CD4-positive, alpha-beta T cell treated with Interleukin-6 at 100 ng/mL for 8 hours (primary cell): Measurements from ENCODE around the gene GSG1L.

Experiments used
- DNase-seq: peaks from one replicate; pipeline ENCODE4 v3.0.0-alpha.2; 2020; ENCODE audit warnings: mixed read lengths, low spot score

Gene GSG1L

DNA sequence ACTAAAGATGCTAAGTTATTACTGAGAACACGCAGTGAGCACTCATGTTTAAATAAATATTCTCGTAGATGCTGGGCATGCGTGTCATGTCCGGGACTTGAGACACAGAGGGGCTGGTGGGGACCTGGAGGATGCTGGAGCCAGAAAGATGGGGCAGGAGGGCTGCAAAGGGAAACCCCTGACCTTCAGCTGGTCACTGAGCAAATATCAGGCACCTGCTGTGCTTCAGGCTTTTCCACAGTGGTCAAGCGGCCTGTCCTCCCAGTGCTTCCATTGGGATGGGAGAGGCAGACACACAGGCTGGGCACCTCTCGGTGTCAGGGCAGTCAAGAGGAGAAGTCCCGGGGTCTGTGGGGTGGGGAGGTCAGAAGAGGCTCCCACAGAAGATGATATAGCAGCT, 211.4 kb downstream of the GSG1L start:
- DNase-seq, result no peak

DNA sequence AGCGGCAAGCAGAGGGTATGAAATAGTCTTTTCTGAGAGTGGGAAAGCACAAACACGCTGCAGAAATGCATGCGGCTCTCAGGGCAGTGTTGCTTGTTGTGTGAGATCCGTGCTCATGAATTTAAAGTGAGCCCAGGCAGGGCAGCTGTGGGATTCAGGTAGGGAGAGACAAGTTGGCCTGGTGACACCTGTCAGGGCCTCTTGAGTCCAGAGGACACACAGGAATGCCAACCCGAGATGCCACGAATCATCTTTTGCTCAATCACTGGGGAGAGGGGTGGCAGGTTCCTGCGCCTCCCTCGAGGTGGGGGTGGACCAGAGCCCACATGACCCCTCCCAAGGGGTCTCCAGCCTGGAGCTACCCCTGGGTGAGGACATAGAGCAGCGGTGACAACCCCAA, 211.9 kb downstream of the GSG1L start:
- no peak for DNase-seq

DNA sequence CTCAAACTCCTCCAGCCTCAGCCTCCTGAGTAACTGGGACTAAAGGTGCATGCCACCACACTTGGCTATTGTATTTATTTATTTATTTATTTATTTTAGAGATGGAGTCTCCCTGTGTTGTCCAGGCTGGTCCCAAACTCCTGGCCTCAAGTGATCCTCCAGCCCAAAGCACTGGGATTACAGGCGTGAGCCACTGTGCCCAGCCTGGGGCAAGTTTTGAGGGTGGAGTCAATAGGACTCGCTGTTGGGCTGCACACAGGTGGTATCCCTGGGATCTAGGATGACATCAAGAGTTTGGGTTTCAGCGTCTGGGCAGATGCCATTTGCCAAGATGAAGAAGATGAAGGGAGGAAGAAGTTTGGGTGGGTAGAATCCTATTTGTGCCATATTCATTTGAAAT, 213.9 kb downstream of the GSG1L start:
- DNase-seq, result no peak

DNA sequence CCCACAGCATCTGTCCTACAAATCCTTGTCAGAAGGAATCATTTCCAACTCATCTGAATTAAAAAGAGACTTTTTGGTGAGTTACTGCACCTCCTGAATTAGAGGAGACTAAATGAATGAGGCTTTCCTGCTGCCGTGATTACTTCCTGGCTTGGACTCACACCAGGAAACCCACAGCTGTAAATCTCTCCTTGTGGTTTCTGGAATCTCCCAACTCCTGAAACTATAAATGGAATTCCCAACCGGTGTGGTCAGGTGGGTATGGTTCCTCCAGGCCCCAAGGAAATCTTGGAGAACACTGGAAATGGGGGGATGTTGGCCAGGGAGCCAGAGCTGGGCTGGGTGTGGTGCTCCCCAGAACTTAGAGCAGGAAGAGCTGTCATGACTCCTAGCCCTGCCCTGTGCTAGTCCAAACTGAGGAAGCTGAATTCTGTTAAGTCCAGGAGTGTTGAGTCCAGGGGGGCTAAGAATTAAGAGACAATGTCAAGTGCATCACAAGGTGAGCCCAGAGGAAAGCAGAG, 216.4 kb downstream of the GSG1L start:
- DNase-seq, result no peak

DNA sequence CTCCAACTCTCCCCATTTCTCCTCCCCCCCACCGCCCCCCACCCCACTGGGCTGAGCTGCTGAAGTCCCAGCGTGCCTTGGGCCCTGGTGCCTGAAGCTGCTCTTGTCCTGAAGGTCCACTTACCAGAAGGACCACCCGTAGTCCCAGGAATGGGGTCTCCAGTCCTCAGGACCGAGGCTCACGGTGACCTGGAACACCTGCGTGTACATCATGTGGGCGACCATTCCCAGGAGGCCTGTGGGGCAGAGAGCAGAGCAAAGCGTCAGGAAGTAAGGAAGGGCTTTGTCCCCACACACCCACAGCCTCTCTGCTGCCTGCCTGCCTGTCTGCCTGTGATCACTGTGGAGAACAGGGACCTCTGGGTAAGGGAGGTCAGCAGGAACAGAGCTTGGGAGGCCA, 218.7 kb downstream of the GSG1L start:
- DNase-seq, result no peak

DNA sequence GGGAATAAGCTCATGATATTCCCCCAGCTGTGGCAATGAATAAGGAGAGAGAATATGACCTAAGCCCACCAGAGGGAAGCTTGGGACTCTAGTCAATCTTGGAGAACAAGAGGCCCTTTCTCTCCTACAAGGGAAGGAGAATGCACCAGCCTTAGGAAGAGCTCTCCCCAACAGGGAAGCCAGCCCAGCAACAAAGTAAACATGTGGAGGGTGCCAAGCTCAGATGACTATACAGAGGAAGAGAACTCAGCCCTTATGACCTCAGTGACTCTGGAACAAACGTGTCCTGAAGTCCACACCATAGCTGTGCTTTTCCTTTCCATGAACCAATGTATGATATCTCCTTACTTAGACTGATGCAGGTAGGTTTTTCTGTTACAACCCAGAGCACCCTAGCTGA, 219.7 kb downstream of the GSG1L start:
- no peak for DNase-seq

DNA sequence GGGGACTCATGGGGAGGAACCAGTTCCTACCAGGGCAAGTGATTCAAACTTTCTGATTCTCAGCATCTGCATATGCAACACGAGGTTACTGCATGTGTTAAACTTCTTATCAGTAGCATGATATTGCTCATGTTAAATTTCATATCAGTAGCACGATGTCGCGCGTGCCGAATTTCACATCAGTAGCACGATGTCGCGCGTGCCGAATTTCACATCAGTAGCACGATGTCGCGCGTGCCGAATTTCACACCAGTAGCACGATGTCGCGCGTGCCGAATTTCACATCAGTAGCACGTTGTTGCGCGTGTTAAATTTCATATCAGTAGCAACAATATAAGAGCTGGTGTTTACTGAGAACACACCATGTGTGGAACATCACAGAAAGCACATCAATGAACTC, 221.6 kb downstream of the GSG1L start:
- no peak for DNase-seq

DNA sequence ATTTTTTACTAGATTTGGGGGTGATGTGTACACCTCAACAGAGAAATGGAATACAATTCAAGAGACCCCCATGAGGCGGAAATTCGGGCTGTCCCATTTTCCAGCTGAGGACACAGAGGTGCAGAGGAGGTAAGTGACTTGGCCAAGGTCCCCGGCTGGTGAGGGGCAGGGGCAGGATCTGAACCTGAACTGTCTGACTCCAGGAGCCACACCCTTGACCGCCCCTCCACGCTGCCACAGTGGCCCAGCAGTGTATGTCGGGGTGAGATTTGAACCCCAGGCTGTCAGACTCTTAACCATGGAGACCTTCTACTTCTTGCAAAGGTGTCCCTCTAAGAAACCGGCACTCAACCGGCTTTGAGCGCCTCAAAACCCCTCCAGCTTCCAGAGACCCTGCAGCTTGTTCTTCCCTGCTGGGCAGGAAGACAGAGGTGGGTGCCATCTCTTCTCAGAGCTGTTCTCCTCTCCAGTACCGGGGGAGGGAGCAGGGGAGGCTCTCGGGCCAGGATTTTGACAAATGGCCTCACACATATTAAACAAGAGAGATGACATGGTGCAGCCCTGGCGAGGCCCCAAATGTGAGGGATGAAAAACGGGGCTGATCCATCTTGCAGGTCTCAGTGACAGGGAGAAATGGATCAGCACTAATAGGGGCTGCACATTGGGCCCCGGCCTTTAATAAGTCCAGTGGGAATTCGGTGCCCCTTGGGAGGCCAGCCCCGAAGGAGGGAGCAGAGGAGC, 222.3 kb downstream of the GSG1L start:
- no peak for DNase-seq

DNA sequence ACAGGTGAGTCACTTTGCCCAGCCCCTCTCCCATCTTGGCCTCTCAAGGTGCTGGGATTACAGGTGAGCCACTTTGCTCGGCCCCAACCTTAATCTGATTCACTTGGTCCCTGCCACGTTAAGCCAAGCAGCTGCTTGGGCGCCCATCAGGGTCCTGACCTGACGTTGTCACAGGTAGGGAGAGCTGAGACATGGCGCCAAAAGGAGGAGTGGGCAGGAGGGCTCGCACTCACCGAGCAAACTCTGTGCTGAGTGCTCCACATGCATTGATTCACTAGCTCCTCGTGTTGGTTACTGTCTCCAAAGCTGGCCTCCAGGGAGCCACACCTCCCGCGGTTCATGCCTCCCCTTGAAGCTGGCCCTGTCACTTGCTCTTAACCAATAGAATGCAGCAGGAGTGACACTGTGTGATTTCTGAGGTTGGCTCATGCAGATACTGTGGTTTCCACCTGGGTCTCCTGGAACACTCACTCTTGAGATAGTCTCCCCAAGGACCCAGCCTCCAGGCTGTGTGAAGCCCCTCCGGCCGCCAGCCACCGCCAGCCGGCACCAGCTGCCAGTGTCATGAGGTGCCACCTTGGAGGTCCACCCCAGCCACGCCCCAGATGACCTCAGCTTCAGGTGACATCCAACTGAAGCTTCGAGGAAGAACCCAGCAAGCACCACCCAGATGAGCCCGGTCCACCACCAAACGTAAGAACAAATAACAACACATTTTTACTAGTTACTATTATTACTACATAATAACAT, 223.0 kb downstream of the GSG1L start:
- no peak for DNase-seq

DNA sequence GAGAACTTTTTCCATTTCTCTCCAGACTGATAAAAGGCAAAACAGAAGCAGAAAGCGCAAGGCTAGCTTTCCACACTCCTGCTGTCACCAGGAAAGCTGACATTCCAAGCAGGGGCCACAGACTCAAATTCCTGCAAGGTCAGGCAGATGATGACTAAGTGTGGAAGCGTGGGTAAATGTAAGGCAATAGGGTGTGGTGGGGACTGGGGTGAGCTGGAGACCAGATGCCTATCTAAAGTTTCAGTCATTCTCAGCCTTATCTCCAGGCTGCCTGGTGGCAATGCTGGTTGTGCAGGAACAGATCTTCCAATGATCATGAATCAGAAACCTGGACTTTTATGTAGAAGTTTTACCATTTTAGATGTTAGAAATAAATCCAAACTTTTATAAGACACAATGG, 224.1 kb downstream of the GSG1L start:
- DNase-seq, result no peak

DNA sequence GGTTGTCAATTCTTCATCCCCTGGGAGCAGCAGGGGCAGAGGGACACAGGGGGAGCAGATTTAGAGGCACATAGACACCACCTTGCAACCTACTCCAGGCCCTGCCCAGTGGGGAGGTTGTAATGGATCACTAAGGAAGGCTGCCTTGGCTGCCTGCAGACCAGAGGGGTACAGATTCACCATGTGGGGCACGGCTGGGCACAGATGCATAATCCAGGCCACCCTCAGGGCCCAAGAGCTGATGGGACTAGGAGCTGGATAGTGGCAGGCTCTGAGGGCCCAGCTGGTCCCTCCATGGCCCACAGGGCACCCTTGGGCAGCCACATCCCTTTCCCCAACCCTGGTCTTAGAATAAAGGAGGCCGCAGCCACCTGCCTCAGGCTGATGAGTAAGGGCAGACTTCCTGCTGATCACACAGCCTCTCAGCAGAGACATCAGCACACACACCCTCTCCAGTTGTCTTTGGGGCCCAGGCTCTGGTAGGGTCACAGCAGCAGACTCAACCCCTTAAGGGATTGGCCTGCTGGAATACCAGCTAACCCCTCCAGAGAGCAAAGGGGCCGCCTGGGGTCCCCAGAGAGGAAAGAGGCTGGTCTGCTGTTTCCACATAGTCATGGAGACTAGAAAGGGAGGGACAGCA, 224.9 kb downstream of the GSG1L start:
- no peak for DNase-seq

DNA sequence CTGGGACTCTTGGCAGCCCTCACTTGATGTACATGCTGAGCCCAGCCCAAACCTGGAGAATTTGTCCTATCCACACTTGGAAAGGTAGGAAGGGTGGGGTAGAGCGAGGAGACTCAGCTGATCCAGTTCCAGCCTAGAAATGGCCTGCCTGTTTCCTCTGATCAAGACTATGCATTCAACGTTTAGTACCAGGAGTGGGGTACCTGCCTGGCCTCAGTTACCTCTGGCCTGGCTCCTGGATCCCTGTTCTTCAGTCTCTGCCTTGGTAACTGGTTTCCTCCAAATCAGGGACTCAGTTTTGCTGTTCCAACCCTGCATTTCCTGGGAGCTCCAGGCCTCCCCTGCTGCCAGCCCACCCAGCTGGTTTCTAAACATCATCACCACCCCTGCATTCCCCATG, 233.5 kb downstream of the GSG1L start:
- no peak for DNase-seq

DNA sequence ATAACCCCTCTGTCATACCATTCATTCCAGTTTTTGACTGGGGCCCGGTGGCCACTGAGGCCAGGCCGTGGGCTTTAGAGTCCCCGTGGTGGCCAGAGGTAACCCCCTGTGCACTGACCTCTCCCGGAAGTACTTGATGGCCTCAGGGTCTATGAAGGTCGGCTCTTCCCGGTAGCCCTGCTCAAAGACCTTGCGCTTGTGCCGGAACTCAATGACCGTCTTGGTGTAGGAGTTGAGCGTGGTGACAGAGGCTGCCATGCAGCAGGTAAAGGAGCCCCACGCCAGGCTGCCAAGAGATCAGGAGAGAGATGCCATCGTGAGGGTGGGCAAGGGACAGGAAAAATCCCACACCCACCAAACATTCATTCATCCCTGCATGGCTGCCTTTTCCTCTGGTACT, 234.8 kb downstream of the GSG1L start:
- DNase-seq, result no peak

DNA sequence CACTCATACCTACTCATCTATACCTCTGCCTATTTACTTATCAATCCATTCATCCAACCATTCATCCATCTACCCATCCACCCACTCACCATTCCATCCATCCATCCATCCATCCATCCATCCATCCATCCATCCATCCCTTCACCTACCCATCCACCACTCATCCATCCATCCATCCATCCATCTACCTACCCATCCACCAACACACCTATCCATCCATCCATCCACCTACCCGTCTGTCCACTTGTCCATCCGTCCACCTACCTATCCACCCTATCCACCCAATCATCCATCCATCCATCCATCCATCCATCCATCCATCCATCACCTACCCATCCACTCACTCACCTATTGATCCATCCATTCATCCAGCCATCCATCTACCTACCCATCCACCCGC, 235.7 kb downstream of the GSG1L start:
- DNase-seq, result no peak

DNA sequence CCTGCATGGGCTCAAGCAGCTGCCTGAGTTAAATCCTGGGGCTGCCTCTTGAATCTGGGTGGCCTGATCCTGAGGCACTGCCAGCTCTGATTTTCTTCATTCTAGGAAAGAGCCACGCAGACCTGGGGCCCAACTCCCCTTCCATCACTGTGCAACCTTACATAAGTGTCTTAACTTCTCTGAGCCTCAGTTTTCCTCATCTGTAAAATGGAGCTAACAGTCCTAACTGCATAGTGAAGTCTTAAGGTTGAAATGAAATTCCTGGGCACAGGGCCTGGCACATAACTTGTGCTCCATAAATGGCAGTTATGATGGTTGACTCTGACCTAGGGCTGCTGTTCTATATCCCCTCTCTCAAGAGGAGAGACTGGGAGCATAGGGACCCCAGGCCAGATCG, 236.6 kb downstream of the GSG1L start:
- no peak for DNase-seq

DNA sequence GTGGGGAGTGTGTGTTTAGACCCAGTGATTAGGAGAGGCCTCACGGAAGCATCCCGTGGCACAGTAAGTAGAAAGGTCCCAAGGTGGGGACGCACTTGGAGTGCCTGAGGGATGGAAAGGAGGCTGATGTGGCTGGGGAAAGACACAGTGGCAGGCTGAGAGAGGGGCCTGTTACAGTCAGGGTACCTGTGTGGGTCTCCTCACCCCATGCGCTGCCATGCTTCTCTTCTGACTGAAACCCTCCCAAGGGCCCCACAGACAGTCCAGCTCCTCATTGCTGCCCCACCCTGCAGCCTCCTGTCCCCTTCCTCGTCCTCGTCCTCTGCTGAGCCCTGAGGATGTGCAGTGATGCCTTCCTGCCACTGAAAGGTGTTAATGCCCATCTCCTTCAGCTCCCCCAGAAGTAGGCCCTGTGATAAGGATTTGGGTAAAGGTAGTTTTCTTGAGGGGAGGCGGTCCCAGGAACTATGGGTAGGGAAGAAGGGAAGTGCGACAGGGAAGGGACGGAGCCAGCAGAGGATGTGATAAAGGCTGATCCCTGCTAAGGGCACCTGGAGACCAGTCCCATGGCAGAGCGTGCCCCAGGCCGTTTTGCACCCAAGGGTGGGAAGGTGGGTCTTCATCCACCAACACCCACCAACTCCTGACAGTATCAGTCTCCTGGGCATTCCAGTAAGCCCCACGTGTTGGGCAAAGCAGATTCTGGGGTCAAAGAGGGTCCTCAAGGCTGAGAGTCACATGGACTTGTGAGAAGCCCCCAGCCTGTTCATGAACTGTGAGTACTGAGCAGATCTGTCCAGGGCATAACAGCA, 237.2 kb downstream of the GSG1L start:
- no peak for DNase-seq

DNA sequence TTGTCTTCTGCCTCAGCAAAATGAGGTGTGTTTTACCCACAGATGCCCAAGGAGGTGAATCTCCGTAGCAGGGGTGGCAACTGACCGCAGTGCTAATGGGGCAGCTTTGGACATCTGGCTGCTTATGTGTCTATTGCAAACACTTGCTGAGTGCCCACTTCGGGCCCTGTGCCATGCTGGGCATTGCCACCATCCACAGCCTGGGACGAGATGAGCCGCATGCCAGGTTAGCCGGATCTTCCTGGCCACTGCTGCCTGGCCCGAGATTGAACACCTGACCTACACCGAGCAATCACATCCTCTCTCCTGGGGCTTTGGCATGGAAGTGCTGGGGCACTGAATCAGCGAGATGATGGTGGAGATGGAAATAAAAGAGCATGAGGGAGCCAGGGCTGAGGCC, 238.7 kb downstream of the GSG1L start:
- no peak for DNase-seq

DNA sequence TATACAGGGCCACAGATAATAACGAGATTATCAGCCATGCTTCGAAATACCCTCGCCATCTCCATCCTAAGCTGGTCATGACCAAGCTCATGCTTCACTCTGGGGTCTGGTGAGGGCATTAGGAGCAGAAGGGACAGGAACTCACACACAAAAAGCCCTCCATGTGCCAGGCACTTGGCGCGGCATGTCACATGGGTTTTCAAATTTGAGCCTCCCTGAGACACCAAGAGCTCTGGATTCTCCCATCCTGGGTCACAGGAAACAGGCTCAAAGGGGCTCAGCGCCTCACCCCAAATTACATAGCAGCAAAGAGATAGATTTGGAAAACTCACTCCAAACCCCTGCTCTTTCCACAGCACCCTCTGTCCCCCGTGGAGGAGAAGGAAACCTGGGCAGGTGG, 239.5 kb downstream of the GSG1L start:
- no peak for DNase-seq

DNA sequence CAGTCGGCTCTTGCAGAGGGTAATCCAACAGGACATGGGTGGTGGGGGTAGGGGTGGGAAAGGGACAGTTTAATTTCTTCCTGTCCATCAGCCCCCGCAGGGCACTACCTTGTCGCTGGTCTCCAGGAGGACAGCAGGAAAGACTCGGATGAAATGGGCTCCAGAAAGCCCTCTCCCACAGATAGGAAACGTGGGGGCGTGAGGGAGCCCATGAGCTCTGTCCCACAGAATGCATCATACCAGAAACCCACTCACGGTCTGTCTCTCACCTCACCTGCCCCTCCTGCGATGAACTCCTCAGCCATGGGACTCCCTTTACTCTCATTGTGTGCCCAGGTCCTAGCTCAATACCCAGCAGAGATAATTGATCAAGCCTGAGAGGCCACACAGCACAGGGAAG, 240.1 kb downstream of the GSG1L start:
- no peak for DNase-seq

DNA sequence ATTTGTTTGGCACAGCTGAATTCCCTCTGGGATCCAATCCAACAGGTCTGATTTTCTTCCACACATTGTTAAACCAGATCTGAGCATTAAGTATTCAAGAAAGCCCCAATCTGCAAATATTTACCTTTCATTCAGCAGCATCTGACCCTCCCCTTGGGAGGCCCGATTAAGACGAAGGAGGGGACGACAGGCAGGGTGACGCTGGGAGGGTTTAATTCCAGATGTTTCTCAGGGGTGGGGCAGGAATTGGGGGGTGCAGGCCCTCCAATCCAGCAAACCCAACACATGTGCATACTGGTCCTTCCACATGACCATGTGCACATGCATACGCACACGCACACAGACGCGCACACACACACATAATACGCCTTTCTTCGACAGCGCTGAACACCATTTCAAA, 240.5 kb downstream of the GSG1L start:
- DNase-seq, result no peak

DNA sequence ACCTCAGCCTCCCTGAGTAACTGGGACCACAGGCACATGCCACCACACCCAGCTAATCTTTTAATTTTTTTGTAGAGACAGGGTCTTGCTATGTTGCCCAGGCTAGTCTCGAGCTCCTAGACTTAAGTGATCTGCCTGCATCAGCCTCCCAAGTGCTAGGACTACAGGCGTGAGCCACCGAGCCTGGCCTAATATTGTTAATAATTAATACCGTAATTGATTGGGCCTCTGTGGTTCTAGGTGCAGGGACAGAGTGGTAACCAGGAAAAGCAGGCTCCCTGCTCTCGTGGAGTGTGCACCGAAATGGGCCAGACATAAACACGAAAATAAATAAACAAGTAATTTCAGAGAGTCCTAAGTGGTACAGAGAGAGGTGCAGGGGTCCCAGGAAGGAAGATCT, 241.0 kb downstream of the GSG1L start:
- DNase-seq, result no peak

DNA sequence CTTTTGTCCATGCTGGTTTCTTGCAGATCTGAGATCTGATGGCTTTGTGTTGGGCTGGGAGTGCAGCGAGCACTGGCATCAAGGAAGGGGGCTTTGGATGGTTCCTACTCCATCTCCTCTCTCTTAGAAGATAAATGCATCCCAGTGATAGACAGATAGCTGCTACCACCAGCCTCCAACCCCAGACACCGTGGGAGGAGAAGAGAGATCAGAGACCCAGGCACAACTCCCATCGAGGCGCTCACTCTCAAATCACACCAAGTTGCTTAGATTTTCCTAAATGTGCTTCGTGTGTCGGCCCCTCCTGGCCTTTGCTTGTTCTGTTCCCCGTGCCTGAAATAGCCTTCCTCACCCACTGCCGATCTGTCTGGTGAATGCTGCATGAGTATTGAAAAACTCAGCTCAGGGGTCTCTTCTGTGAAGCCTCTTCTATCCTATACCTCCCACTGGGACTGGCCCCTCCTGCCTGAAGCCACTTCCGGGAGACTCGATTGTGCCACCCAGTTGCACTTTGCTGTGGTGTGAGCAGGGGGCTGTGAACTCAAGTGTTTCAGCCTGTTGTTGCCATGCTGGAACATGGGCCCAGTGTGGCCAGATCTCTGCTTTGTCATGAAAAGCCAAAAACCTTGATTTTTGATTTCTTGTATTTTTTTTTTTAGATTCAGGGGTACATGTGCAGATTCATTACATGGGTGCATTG, 242.7 kb downstream of the GSG1L start:
- no peak for DNase-seq
